ENCODE results near the gene PHF21B.

PHF21B gene

GRCh38 chr22:45051946-45052345 is 42.1 kb upstream of the PHF21B start:
- no peak for DNase-seq (ENCODE audit: low read depth in 2 of 2)
- TF ChIP-seq, protein P1, sequence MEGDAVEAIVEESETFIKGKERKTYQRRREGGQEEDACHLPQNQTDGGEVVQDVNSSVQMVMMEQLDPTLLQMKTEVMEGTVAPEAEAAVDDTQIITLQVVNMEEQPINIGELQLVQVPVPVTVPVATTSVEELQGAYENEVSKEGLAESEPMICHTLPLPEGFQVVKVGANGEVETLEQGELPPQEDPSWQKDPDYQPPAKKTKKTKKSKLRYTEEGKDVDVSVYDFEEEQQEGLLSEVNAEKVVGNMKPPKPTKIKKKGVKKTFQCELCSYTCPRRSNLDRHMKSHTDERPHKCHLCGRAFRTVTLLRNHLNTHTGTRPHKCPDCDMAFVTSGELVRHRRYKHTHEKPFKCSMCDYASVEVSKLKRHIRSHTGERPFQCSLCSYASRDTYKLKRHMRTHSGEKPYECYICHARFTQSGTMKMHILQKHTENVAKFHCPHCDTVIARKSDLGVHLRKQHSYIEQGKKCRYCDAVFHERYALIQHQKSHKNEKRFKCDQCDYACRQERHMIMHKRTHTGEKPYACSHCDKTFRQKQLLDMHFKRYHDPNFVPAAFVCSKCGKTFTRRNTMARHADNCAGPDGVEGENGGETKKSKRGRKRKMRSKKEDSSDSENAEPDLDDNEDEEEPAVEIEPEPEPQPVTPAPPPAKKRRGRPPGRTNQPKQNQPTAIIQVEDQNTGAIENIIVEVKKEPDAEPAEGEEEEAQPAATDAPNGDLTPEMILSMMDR (IDR thresholded peaks at IDR 0.05; ENCODE audit: low read depth, low read length) = no peak
- no peak overlapping the region for H3K4me3 ChIP-seq (replicated peaks in 1 of 2; ENCODE audit: low read depth in 2 of 2, low read length in 2 of 2)

DNA sequence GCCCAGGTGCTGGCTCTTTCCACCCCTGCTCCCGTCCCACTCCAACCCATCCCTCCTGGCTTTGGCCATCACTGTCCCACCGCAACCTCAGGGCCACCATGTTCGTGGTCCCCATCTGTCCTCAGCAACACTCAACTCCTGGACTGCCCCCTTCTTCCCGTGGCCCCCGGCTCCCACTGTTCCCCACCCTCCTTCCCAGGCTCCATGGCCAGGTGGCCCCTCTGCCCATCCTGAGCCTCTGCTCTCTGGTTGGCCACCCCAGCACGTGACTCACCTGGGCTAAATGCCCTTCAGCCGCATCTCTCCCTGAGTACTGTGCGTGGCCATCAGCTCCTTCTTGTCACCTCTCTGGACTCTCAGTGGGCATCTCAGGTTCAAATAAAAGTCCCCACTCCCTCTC is 41.6 kb upstream of the PHF21B start:
- H3K4me3 ChIP-seq (replicated peaks in 1 of 2; ENCODE audit: low read depth in 2 of 2, low read length in 2 of 2) = no peak overlapping the region
- TF ChIP-seq, protein P1 (IDR thresholded peaks at IDR 0.05; ENCODE audit: low read depth, low read length) = no peak
- DNase-seq (ENCODE audit: low read depth in 2 of 2) = no peak

GRCh38 chr22:45047260-45047659 is 37.5 kb upstream of the PHF21B start:
- no peak overlapping the region for H3K4me3 ChIP-seq (replicated peaks in 1 of 2; ENCODE audit: low read depth in 2 of 2, low read length in 2 of 2)
- DNase-seq (ENCODE audit: low read depth in 2 of 2) = no peak
- TF ChIP-seq, protein P1 (IDR thresholded peaks at IDR 0.05; ENCODE audit: low read depth, low read length) = no peak

DNA sequence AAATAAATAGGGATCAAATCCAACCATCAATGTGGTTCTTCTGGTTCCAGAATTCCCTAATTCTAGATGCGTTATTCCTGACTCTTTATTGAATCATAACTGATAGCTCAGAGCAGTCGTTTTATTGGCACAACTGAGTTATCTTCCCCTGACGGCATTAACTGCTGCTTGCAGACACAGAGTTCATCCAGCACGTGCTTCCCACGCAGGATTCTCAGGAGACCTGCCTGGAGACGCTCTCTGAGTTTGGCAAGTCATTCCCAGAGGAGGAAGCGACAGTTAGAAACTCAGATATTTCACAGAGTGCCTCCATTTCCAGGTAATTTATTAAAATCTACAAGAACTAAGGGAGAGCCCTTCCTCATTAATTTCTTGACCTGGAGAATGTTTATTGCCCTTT is 35.4 kb upstream of the PHF21B start:
- H3K4me3 ChIP-seq (replicated peaks in 1 of 2; ENCODE audit: low read depth in 2 of 2, low read length in 2 of 2) = no peak overlapping the region
- TF ChIP-seq, protein P1 (IDR thresholded peaks at IDR 0.05; ENCODE audit: low read depth, low read length) = no peak
- DNase-seq (ENCODE audit: low read depth in 2 of 2) = no peak

DNA sequence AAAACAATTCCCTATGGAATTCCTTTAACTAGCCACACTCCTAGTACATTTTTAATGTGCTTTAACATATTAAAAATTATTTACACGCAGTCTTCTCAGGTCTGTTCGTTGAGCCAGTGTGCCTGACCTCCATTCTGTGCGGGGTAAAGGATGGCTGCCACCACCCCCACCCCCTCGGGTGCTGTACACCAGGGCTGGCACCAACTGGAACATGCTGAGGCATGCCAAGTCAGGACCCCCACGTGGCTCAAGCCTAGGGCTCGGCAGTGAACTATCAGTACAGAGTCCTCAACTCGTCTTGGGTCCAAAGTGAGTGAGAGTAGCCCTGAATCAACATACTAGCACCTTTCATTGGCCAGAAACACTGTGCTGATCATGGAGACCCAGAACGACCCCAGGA is 32.5 kb upstream of the PHF21B start:
- no peak for DNase-seq (ENCODE audit: low read depth in 2 of 2)
- H3K4me3 ChIP-seq (replicated peaks in 1 of 2; ENCODE audit: low read depth in 2 of 2, low read length in 2 of 2) = no peak overlapping the region
- TF ChIP-seq, protein P1 (IDR thresholded peaks at IDR 0.05; ENCODE audit: low read depth, low read length) = no peak

GRCh38 chr22:45039133-45039532 is 29.3 kb upstream of the PHF21B start:
- no peak for DNase-seq (ENCODE audit: low read depth in 2 of 2)
- no peak overlapping the region for H3K4me3 ChIP-seq (replicated peaks in 1 of 2; ENCODE audit: low read depth in 2 of 2, low read length in 2 of 2)
- TF ChIP-seq, protein P1 (IDR thresholded peaks at IDR 0.05; ENCODE audit: low read depth, low read length) = no peak

GRCh38 chr22:45036154-45036553 is 26.3 kb upstream of the PHF21B start:
- TF ChIP-seq, protein P1 (IDR thresholded peaks at IDR 0.05; ENCODE audit: low read depth, low read length) = no peak
- H3K4me3 ChIP-seq (replicated peaks in 1 of 2; ENCODE audit: low read depth in 2 of 2, low read length in 2 of 2) = no peak overlapping the region
- peak in 1 of 2 donors; percentile 5 for DNase-seq (ENCODE audit: low read depth in 2 of 2)
